Transverse colon (tissue), 4 donors: ENCODE data around the gene CHRNB1. TPM values are rescaled to one million over a fixed set of nuclear protein-coding genes. Genes with fewer than 3 reads are reported as not detected.

Experiments
- DNase-seq: peaks from one replicate; pipeline ENCODE4 v3.0.0-alpha.2; 2019
- H3K27ac ChIP-seq, 4 donors: fragments of 200-600 bp; sonication (generic); 2 replicates each; pipeline ENCODE4 v1.5.1; 2016 to 2018; ENCODE audit warnings: inconsistent platforms in 4 of 4
- H3K27me3 ChIP-seq: fragments of 200-600 bp; sonication (generic); 2 replicates; pipeline ENCODE4 v1.5.1; 2017; ENCODE audit warnings: inconsistent platforms
- H3K36me3 ChIP-seq, 4 donors: fragments of 200-600 bp; sonication (generic); 2 replicates each; pipeline ENCODE4 v1.5.1; 2017 to 2019; ENCODE audit warnings: inconsistent platforms in 4 of 4
- H3K4me1 ChIP-seq, 4 donors: fragments of 200-600 bp; sonication (generic); 2 replicates each; pipeline ENCODE4 v1.5.1; 2017 to 2020; ENCODE audit warnings: inconsistent platforms in 4 of 4
- H3K4me3 ChIP-seq, 4 donors: fragments of 200-600 bp; sonication (generic); 1 replicate in 1 of 4; 2 replicates in 3 of 4; pipeline versions ENCODE4 v1.5.1 to v1.6.1; 2017 to 2019; ENCODE audit warnings: inconsistent platforms in 4 of 4
- H3K9me3 ChIP-seq, 2 donors: fragments of 200-600 bp; sonication (generic); 2 replicates each; pipeline ENCODE4 v1.5.1; 2017 to 2019; ENCODE audit warnings: inconsistent platforms in 2 of 2
- EP300 ChIP-seq: sonication (generic); formaldehyde crosslinking; IDR thresholded peaks from one replicate; pipeline ENCODE4 v1.6.1; 2017; ENCODE audit warnings: antibody characterized with exemption, low read depth
- POLR2A ChIP-seq: fragments of 450-650 bp; IDR thresholded peaks from one replicate; pipeline ENCODE4 v1.6.1; 2016; ENCODE audit warnings: antibody characterized with exemption, mild to moderate bottlenecking, moderate library complexity
- POLR2AphosphoS5 ChIP-seq, 3 donors: sonication (generic); formaldehyde crosslinking; IDR thresholded peaks; one replicate each; pipeline ENCODE4 v1.6.1; 2016; ENCODE audit warnings: antibody characterized with exemption in 3 of 3
- WGBS, 2 donors: methylation state at CpG; one replicate each; pipeline ENCODE4 v1.1.5; 2018; ENCODE audit warnings: low coverage in 1 of 2; 5-methylcytosine and 5-hydroxymethylcytosine counted together
- in situ Hi-C, 4 donors: fragments of 200-750 bp; cut with MboI; loops; one replicate each; pipeline versions ENCODE4 v1.15.0 to v1.15.1; 2017; ENCODE audit warnings: low sequenced_read_pairs in 3 of 4, low pct_ligation_motif_present in 1 of 4, low pct_unique_long_range_greater_than_20kb in 1 of 4
- intact Hi-C: fragments of 100-400 bp; cut with DNase I; formaldehyde crosslinking; loops from one replicate; pipeline ENCODE4 v1.15.1; 2023; ENCODE audit warnings: low total_unique reads
- total RNA-seq, 4 donors: library from RNA; depleted of rRNA; stranded (reverse); fragments of >200 nt; gene quantifications; one replicate each; pipeline ENCODE4 v1.1.0, GENCODE V29; 2016
- TF ChIP-seq, protein P1 (sequence below), 5 experiments: fragments of 200-600 bp in 3 of 5; fragments of 450-650 bp in 2 of 5; sonication (generic) in 3 of 5; IDR thresholded peaks; 1 replicate in 2 of 5; 2 replicates in 3 of 5; pipeline ENCODE4 v1.5.1; 2016 to 2017; ENCODE audit warnings: antibody characterized with exemption in 5 of 5, inconsistent platforms in 3 of 5, mild to moderate bottlenecking in 2 of 5, moderate library complexity in 1 of 5

Gene CHRNB1
- total RNA-seq, 4 donors from 2014 or later: 5.8 to 10.3 (median 8.9) TPM; not detected in 1

GRCh38 chr17:7425756-7426155 is 19.1 kb upstream of the CHRNB1 start:
- WGBS, 2 donors: 85% methylated on average over 8 of the region's 8 CpGs; no CpG with 5 or more reads in 1 of the 2 donors
- no peak for TF ChIP-seq EP300
- intact Hi-C loops: no loop called here

DNA sequence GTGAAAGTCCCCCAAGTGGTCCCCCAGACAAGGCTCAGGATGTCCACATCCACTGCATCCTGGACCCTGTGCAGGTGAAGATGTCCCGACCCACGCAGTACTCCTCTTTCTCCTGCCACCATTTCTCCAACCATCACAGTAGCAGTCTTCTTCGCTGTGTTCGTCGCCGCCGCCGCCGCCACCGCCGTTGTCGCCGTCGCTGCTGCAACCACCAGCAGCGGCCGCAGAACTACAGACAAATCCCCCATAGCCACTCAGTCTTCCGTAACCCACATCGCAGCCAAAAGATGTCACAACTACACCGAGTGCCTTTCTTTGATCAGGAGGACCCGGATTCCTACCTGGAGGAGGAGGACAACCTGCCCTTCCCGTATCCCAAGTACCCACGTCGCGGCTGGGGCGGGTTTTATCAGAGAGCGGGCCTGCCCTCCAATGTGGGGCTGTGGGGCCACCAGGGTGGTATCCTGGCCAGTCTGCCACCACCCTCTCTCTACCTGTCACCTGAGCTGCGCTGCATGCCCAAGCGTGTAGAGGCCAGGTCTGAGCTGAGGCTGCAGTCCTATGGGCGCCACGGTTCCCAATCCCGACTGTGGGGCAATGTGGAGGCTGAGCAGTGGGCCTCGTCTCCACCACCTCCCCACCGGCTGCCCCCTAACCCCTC is 18.5 kb upstream of the CHRNB1 start:
- Histone ChIP-seq H3K4me1 (no peaks in the 10 kb centered on the region), H3K27ac (no peak overlapping the region), H3K36me3 (no peaks in the 10 kb centered on the region), H3K27me3 (no peaks in the 10 kb centered on the region), H3K4me3 (no peak overlapping the region), H3K9me3 (no peaks in the 10 kb centered on the region)
- intact Hi-C loops: no loop called here
- DNase-seq: no peak
- 96 to 100% methylated on average over 2 to 28 of the region's 33 CpGs for WGBS, 2 donors
- in situ Hi-C loops: no loop called here
- no peak for TF ChIP-seq EP300
- TF ChIP-seq POLR2AphosphoS5 (IDR thresholded peaks at IDR 0.05): no peak

More at GRCh38 chr17:7425756-7426155, 19.1 kb upstream of the CHRNB1 start:
- Histone ChIP-seq H3K4me3 (no peak overlapping the region), H3K9me3 (no peaks in the 10 kb centered on the region), H3K4me1 (no peaks in the 10 kb centered on the region), H3K27me3 (no peaks in the 10 kb centered on the region), H3K36me3 (no peaks in the 10 kb centered on the region), H3K27ac (no peak overlapping the region)
- no peak for DNase-seq
- in situ Hi-C loops: no loop called here

DNA sequence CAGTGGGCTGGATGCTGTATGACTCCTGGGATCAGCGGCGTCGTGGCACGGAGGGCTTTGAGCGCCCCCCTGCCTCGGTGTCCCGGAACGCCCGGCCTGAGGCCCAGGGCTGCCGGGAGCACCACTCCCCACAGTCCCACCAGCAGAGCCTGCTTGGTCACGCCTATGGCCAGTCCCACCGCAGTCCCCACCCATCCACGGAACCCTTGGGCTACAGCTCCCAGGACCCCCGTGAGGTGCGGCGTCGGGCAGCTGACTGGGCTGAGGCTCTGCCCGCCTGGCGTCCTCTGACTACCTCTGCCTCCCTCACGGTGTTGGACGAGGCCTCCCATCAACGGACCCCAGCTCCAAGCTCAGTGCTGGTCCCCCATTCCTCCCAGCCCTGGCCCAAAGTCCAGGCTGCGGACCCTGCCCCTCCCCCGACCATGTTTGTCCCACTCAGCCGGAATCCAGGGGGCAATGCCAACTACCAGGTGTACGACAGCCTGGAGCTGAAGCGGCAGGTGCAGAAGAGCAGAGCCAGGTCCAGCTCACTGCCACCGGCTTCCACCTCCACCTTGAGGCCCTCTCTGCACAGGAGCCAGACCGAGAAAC is 17.9 kb upstream of the CHRNB1 start:
- in situ Hi-C loops: no loop called here
- DNase-seq: no peak
- Histone ChIP-seq H3K36me3 (no peaks in the 10 kb centered on the region), H3K4me1 (no peaks in the 10 kb centered on the region), H3K4me3 (no peak overlapping the region), H3K9me3 (no peaks in the 10 kb centered on the region), H3K27ac (no peak overlapping the region), H3K27me3 (no peaks in the 10 kb centered on the region)
- intact Hi-C loops: no loop called here
- WGBS, 2 donors: 89% methylated on average over 28 of the region's 29 CpGs; no CpG with 5 or more reads in 1 of the 2 donors
- TF ChIP-seq EP300: no peak
- TF ChIP-seq, protein P1, sequence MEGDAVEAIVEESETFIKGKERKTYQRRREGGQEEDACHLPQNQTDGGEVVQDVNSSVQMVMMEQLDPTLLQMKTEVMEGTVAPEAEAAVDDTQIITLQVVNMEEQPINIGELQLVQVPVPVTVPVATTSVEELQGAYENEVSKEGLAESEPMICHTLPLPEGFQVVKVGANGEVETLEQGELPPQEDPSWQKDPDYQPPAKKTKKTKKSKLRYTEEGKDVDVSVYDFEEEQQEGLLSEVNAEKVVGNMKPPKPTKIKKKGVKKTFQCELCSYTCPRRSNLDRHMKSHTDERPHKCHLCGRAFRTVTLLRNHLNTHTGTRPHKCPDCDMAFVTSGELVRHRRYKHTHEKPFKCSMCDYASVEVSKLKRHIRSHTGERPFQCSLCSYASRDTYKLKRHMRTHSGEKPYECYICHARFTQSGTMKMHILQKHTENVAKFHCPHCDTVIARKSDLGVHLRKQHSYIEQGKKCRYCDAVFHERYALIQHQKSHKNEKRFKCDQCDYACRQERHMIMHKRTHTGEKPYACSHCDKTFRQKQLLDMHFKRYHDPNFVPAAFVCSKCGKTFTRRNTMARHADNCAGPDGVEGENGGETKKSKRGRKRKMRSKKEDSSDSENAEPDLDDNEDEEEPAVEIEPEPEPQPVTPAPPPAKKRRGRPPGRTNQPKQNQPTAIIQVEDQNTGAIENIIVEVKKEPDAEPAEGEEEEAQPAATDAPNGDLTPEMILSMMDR (IDR thresholded peaks at IDR 0.05): no peak
- TF ChIP-seq POLR2A: no peak
- no peak for TF ChIP-seq POLR2AphosphoS5 (IDR thresholded peaks at IDR 0.05)

- intact Hi-C loops (no loop called here), in situ Hi-C loops (no loop called here)
- Histone ChIP-seq H3K27me3 (no peaks in the 10 kb centered on the region), H3K4me3 (no peak overlapping the region), H3K9me3 (no peaks in the 10 kb centered on the region), H3K4me1 (no peaks in the 10 kb centered on the region), H3K36me3 (no peaks in the 10 kb centered on the region), H3K27ac (no peak overlapping the region)
- WGBS, 2 donors: 88% methylated on average over 7 of the region's 7 CpGs; no CpG with 5 or more reads in 1 of the 2 donors
- no peak for DNase-seq
- TF ChIP-seq POLR2AphosphoS5 (IDR thresholded peaks at IDR 0.05): no peak
Measured at GRCh38 chr17:7427549-7427948, 17.3 kb upstream of the CHRNB1 start.

DNA sequence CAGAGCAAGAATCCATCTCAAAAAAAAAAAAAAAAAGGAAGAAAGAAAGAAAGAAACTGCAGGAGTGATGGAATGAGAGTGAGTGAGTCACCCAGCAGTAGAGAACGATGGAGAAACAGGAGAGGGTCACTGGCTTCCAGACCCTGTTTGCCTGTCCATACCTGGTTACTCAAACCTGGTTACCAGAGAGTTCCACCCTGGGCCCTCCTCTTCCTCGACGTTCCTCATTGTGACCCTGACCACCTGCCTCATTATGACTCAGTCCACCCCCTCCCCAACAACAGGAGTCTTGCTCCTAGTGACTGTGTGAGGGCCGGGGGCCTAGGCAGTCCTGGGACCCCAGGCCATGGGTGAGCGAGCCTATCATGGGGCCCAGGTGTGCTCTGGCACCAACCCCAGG is 16.3 kb upstream of the CHRNB1 start, which contains the start of gene SPEM3:
Gene SPEM3, plus strand, starts transcription at position 301 of the 400 bp plus-strand sequence. Its CDS starts 46 bp downstream, at position 347.
- no peak for DNase-seq
- no peaks in the 10 kb centered on the region for H3K9me3 ChIP-seq
- no peak within 1 kb of the TSS for H3K4me3 ChIP-seq
- in situ Hi-C loops (no loop called here), intact Hi-C loops (no loop called here)
- no peaks in the 10 kb centered on the region for H3K4me1 ChIP-seq
- TF ChIP-seq POLR2AphosphoS5 (IDR thresholded peaks at IDR 0.05) (no peak), EP300 (no peak), POLR2A (no peak)
- TF ChIP-seq, protein P1 (IDR thresholded peaks at IDR 0.05): no peak
- H3K36me3 ChIP-seq: no peaks in the 10 kb centered on the region
- 74% methylated on average over 5 of the region's 5 CpGs; no CpG with 5 or more reads in 1 of the 2 donors for WGBS, 2 donors
- no peaks in the 10 kb centered on the region for H3K27me3 ChIP-seq
- no peak within 1 kb of the TSS for H3K27ac ChIP-seq
